Left hindlimb (tissue), 1 donor: Measurements from ENCODE around the gene TACC2.

Source experiments
- DNase-seq: peaks from one replicate; pipeline ENCODE4 v3.0.0-alpha.2; 2018

Gene TACC2

GRCh38 chr10:122285506-122286444, 296.8 kb downstream of the TACC2 start:
- no peak for DNase-seq

GRCh38 chr10:122286867-122287266, 297.9 kb downstream of the TACC2 start:
- peak; percentile 73 for DNase-seq

- DNase-seq: no peak
Observed at GRCh38 chr10:122287570-122287969, 298.6 kb downstream of the TACC2 start.

GRCh38 chr10:122288262-122288661, 299.3 kb downstream of the TACC2 start:
- DNase-seq: no peak

- DNase-seq: no peak
Observed at GRCh38 chr10:122288917-122289316, 300.0 kb downstream of the TACC2 start.

- DNase-seq: no peak
Observed at GRCh38 chr10:122290334-122290733, 301.4 kb downstream of the TACC2 start.

- no peak for DNase-seq
Observed at GRCh38 chr10:122290833-122291532, 302.0 kb downstream of the TACC2 start.

- no peak for DNase-seq
Observed at GRCh38 chr10:122291739-122292138, 302.8 kb downstream of the TACC2 start.

GRCh38 chr10:122292376-122292775, 303.4 kb downstream of the TACC2 start:
- DNase-seq: no peak

- DNase-seq: no peak
Observed at GRCh38 chr10:122293156-122293960, 304.4 kb downstream of the TACC2 start.

- DNase-seq: no peak
Observed at GRCh38 chr10:122293961-122294380, 305.0 kb downstream of the TACC2 start.

- DNase-seq: no peak
Observed at GRCh38 chr10:122294511-122295450, 305.8 kb downstream of the TACC2 start.

GRCh38 chr10:122295451-122295809, 306.5 kb downstream of the TACC2 start:
- no peak for DNase-seq

GRCh38 chr10:122296363-122297120, 307.6 kb downstream of the TACC2 start:
- no peak for DNase-seq

GRCh38 chr10:122297583-122297982, 308.6 kb downstream of the TACC2 start:
- no peak for DNase-seq

GRCh38 chr10:122298206-122298597, 309.2 kb downstream of the TACC2 start:
- no peak for DNase-seq

- peak; percentile 73 for DNase-seq
Observed at GRCh38 chr10:122298598-122299301, 309.8 kb downstream of the TACC2 start.

- no peak for DNase-seq
Observed at GRCh38 chr10:122299423-122300075, 310.6 kb downstream of the TACC2 start.

GRCh38 chr10:122301055-122301810, 312.3 kb downstream of the TACC2 start:
- no peak for DNase-seq
